Right cardiac atrium (tissue), 5 donors: ENCODE results near the gene ZNF674. TPM values are rescaled to one million over a fixed set of nuclear protein-coding genes. Genes with fewer than 3 reads are reported as not detected.
A peak's percentile ranks its signal among the peaks of the same experiment; 100 is the strongest.
"Not testable (repeated sequence)": the region's sequence is repeated elsewhere in the genome, so short reads cannot be mapped to it uniquely, and the experiment has no call there.

Experiments used
- ATAC-seq, 2 donors: fragments of 200-7000 bp; cut with Tn5 transposase; one replicate each; pipeline versions ENCODE4 v1.8.0 to v1.9.1; 2020; ENCODE audit warnings: moderate library complexity in 2 of 2, mild to moderate bottlenecking in 1 of 2
- DNase-seq, 3 donors: peaks; one replicate each; pipeline ENCODE4 v3.0.0-alpha.2; 2020
- H3K27ac ChIP-seq: one replicate; pipeline ENCODE4 v1.5.1; 2013; ENCODE audit warnings: mild to moderate bottlenecking, low read length, control low read depth, moderate library complexity
- H3K27me3 ChIP-seq: one replicate; pipeline ENCODE4 v1.6.1; 2013; ENCODE audit not compliant: control insufficient read depth, insufficient read depth
- H3K4me1 ChIP-seq: one replicate; pipeline ENCODE4 v1.6.1; 2013; ENCODE audit warnings: low read length; ENCODE audit not compliant: control insufficient read depth, insufficient read depth
- H3K4me3 ChIP-seq: one replicate; pipeline ENCODE4 v1.5.1; 2013; ENCODE audit warnings: low read length, control low read depth
- H3K9me3 ChIP-seq: one replicate; pipeline ENCODE4 v1.6.1; 2013; ENCODE audit warnings: low read length; ENCODE audit not compliant: control insufficient read depth
- WGBS: extraction: QIAGEN DNeasy Blood & Tissue Kit; methylation state at CpG from one replicate; pipeline ENCODE4 v1.1.7; 2013; 5-methylcytosine and 5-hydroxymethylcytosine counted together
- intact Hi-C, 4 donors: fragments of 100-400 bp; cut with DNase I; formaldehyde crosslinking; loops; one replicate each; pipeline versions ENCODE4 v1.11.0 to v1.14.0; 2022 to 2023
- polyA plus RNA-seq: library from polyadenylated mRNA; stranded (reverse); fragments of 200-250 nt; gene quantifications from one replicate; pipeline ENCODE4 v1.2.3, GENCODE V29; 2013
- total RNA-seq, 4 donors: library from RNA; stranded (reverse); fragmentation: NEBNext Ultra II Directional; extraction: Animal tissue kit (Norgen Biotek cat#: 25700); gene quantifications; one replicate each; pipeline ENCODE4 v1.2.1, GENCODE V29; 2021
- donor health status: healthy with polysubstance abuse.
- donor health status: DM: no; HTN: yes; CAD: no.
- donor health status: DM: no; HTN: no; CAD: no.
- donor health status: DM: no; HTN: yes; CAD: no; lungs with severe emphysema.
- donor health status: DM: yes; HTN: yes; CAD: no.

ZNF674 gene
- total and polyA plus RNA-seq, 5 donors, result 1.4 to 3.2 (median 2.9) TPM

GRCh38 chrX:46569621-46570020 is 24.4 kb upstream of the ZNF674 start:
- Histone ChIP-seq H3K4me3 (no peak overlapping the region), H3K27ac (no peak overlapping the region), H3K27me3 (no peaks in the 10 kb centered on the region), H3K4me1 (no peaks in the 10 kb centered on the region), H3K9me3 (no peaks in the 10 kb centered on the region)
- intact Hi-C loops, result loop anchor here in 1 of 4 donors (10.0 kb wide), 1 partner anchor 75 kb away; no protein-coding TSS in a partner anchor
- ATAC-seq (no peak), DNase-seq (peak in 1 of 3 donors; percentile 56)

- ATAC-seq (no peak), DNase-seq (no peak)
- Histone ChIP-seq H3K4me3 (no peak overlapping the region), H3K27me3 (no peaks in the 10 kb centered on the region), H3K27ac (no peak overlapping the region), H3K9me3 (no peaks in the 10 kb centered on the region), H3K4me1 (no peaks in the 10 kb centered on the region)
- intact Hi-C loops, result loop anchor here in 1 of 4 donors (10.0 kb wide), 1 partner anchor 77 kb away; no protein-coding TSS in a partner anchor
These were observed 22.2 kb upstream of the ZNF674 start for GRCh38 chrX:46567388-46567787.

GRCh38 chrX:46561824-46562657 is 16.8 kb upstream of the ZNF674 start:
- WGBS, result 68% methylated on average over 6 of the region's 6 CpGs
- no peak overlapping the region for H3K4me3 ChIP-seq
- DNase-seq (peak in 1 of 3 donors; percentile 46), ATAC-seq (peak; percentile 26 to 47)
- peaks cover 2% of the 10 kb centered on the region for H3K4me1 ChIP-seq
- intact Hi-C loops, result loop anchor here in 2 of 4 donors (5.0 to 10.0 kb wide), 2 partner anchors 80 to 83 kb away; no protein-coding TSS in a partner anchor
- H3K27ac ChIP-seq, result no peak overlapping the region
- no peaks in the 10 kb centered on the region for H3K27me3 ChIP-seq
- H3K9me3 ChIP-seq, result no peaks in the 10 kb centered on the region

- Histone ChIP-seq H3K4me3 (no peak overlapping the region), H3K4me1 (peaks cover 2% of the 10 kb centered on the region), H3K27ac (no peak overlapping the region), H3K27me3 (no peaks in the 10 kb centered on the region), H3K9me3 (no peaks in the 10 kb centered on the region)
- 57% methylated on average over 3 of the region's 3 CpGs for WGBS
- no peak for DNase-seq
- no peak for ATAC-seq
- intact Hi-C loops, result loop anchor here in 2 of 4 donors (5.0 to 10.0 kb wide), 2 partner anchors 126 to 128 kb away; no protein-coding TSS in a partner anchor
These were observed 13.8 kb upstream of the ZNF674 start for GRCh38 chrX:46559062-46559461.

- no peaks in the 10 kb centered on the region for H3K9me3 ChIP-seq
- DNase-seq (no peak), ATAC-seq (no peak)
- H3K27ac ChIP-seq, result no peak overlapping the region
- H3K27me3 ChIP-seq, result no peaks in the 10 kb centered on the region
- H3K4me3 ChIP-seq, result no peak overlapping the region
- intact Hi-C loops, result loop anchor here in 2 of 4 donors (5.0 to 10.0 kb wide), 2 partner anchors 130 to 132 kb away; no protein-coding TSS in a partner anchor
- WGBS, result 13% methylated on average over 2 of the region's 2 CpGs
- peaks cover 2% of the 10 kb centered on the region for H3K4me1 ChIP-seq
These were observed 9.7 kb upstream of the ZNF674 start for GRCh38 chrX:46554942-46555341.

- H3K27me3 ChIP-seq, result no peaks in the 10 kb centered on the region
- no peak overlapping the region for H3K4me3 ChIP-seq
- no peak overlapping the region for H3K27ac ChIP-seq
- ATAC-seq (no peak), DNase-seq (no peak)
- intact Hi-C loops, result loop anchor here in 1 of 4 donors (10.0 kb wide), 1 partner anchor 131 kb away; no protein-coding TSS in a partner anchor
- no peaks in the 10 kb centered on the region for H3K9me3 ChIP-seq
- 94% methylated on average over 5 of the region's 5 CpGs for WGBS
- H3K4me1 ChIP-seq, result no peaks in the 10 kb centered on the region
These were observed 8.7 kb upstream of the ZNF674 start for GRCh38 chrX:46553935-46554334.

DNA sequence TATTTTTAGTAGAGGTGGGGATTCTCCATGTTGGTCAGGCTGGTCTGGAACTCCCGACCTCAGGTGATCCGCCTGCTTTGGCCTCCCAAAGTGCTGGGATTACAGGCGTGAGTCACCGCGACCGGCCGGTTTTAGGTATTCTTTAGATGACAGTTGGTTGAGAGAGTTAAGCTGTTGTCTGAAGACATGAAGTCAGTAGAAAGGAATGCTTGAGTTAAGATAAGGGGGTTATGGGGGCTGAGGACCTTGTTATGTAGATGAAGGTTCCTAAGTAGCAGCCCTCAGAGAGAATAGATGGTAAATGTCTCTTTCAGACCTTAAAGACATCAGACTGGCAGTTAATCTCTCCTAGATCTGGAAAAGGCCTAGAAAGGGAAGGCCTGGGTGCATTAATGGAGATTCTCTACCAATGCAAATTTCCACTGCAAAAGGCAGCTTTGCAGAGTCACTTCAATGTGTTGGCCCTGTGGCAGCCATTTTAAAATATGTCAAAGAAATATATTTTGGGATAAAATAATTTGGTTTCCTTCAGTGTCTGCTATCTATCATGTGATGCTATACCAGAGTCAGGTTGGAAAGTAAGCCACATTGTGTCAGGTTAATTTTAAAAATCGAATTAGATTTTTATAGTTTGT is 6.4 kb upstream of the ZNF674 start:
- intact Hi-C loops, result loop anchor here in 1 of 4 donors (10.0 kb wide), 1 partner anchor 133 kb away; no protein-coding TSS in a partner anchor
- no peak for ATAC-seq
- WGBS, result 55% methylated on average over 8 of the region's 8 CpGs

GRCh38 chrX:46549914-46550313 is 4.7 kb upstream of the ZNF674 start:
- intact Hi-C loops, result loop anchor here in 1 of 4 donors (10.0 kb wide), 1 partner anchor 135 kb away; no protein-coding TSS in a partner anchor
- ATAC-seq, result no peak
- WGBS, result 85% methylated on average over 1 of the region's 1 CpG
- Histone ChIP-seq H3K4me3 (no peak overlapping the region), H3K27ac (no peak overlapping the region), H3K4me1 (no peaks in the 10 kb centered on the region), H3K27me3 (no peaks in the 10 kb centered on the region), H3K9me3 (no peaks in the 10 kb centered on the region)
- no peak for DNase-seq

More for the DNA sequence above, 6.4 kb upstream of the ZNF674 start:
- H3K27ac ChIP-seq, result no peak overlapping the region
- no peaks in the 10 kb centered on the region for H3K27me3 ChIP-seq
- H3K4me3 ChIP-seq, result no peak overlapping the region
- DNase-seq, result no peak
- no peaks in the 10 kb centered on the region for H3K9me3 ChIP-seq
- no peaks in the 10 kb centered on the region for H3K4me1 ChIP-seq

DNA sequence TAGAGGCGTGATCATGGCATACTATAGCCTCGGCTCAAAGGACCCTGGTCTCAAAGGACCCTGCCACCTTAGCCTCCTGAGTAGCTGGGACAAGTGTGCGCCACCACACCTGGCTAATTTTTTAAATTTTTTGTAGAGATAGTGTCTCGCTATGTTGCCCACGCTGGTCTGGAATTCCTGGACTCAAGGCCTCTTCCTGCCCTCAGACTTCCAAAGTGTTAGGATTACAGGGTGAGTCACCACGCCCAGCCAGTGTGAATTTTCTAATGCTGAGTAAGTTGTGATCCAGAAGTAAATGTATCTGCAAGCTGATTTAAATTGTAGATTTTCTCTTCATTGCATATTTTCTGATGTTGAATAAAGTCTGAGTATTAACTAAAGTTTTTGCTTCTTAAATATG is 2.6 kb upstream of the ZNF674 start:
- 83% methylated on average over 6 of the region's 6 CpGs for WGBS
- H3K27me3 ChIP-seq, result no peaks in the 10 kb centered on the region
- no peak overlapping the region for H3K27ac ChIP-seq
- no peak for ATAC-seq
- no peaks in the 10 kb centered on the region for H3K4me1 ChIP-seq
- no peaks in the 10 kb centered on the region for H3K9me3 ChIP-seq
- H3K4me3 ChIP-seq, result no peak overlapping the region
- intact Hi-C loops, result no loop called here
- DNase-seq, result no peak

DNA sequence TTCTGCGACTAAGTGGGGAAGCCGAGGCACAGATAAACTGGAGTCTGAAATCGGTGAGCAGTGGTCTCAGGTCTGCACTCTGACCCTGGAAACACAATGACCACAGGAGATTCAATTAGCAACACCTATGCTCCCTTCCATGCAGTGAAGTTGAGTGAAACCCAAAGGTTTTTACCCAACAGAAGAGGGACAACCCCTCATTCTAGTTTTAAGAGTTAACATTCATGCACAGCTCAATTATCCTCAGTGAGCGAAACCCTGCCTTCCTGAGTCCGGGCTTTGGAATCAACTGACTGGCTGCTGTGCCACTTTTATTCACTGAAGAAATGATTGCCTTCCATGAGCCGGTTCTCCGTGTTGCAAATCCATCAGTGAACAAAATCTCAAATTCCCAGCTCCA is 694 bp downstream of the ZNF674 start:
- ATAC-seq, DNase-seq, H3K9me3 ChIP-seq, intact Hi-C loops, H3K4me1 ChIP-seq, H3K27me3 ChIP-seq, H3K27ac ChIP-seq: not testable (repeated sequence)
- WGBS, result 37% methylated on average over 7 of the region's 7 CpGs
- peak overlapping the region; percentile 93 for H3K4me3 ChIP-seq

- no peaks in the 10 kb centered on the region for H3K4me1 ChIP-seq
- DNase-seq, result no peak
- no peak overlapping the region for H3K27ac ChIP-seq
- intact Hi-C loops, result no loop called here
- H3K4me3 ChIP-seq, result no peak overlapping the region
- ATAC-seq, result no peak
- H3K9me3 ChIP-seq, result no peaks in the 10 kb centered on the region
- H3K27me3 ChIP-seq, result no peaks in the 10 kb centered on the region
- 79% methylated on average over 2 of the region's 2 CpGs for WGBS
These were observed 1.8 kb downstream of the ZNF674 start for GRCh38 chrX:46543441-46543840.
